ENCODE results near the gene DIDO1.

GRCh38 chr20:62942456-62942855 is 16.2 kb upstream of the DIDO1 start:
- no peak for TF ChIP-seq CTCF (IDR thresholded peaks at IDR 0.05)
- TF ChIP-seq POLR2A (IDR thresholded peaks at IDR 0.05): no peak

Data from lower leg skin (tissue), 3 donors.